HTR-8/SVneo (cell line): ENCODE measurements around the gene TNIK.
"Not testable (repeated sequence)": the region's sequence is repeated elsewhere in the genome, so short reads cannot be mapped to it uniquely, and the experiment has no call there.

ENCODE experiments used
- DNase-seq: peaks from one replicate; pipeline ENCODE4 v3.0.0; 2011; ENCODE audit warnings: low spot score, mixed read lengths; ENCODE audit not compliant: insufficient read length
- FAIRE-seq: peaks from 2 replicates; lab custom pipeline; 2011; peaks lifted over from hg19 to GRCh38; lab: Jason Lieb, UNC

The TNIK gene

DNA sequence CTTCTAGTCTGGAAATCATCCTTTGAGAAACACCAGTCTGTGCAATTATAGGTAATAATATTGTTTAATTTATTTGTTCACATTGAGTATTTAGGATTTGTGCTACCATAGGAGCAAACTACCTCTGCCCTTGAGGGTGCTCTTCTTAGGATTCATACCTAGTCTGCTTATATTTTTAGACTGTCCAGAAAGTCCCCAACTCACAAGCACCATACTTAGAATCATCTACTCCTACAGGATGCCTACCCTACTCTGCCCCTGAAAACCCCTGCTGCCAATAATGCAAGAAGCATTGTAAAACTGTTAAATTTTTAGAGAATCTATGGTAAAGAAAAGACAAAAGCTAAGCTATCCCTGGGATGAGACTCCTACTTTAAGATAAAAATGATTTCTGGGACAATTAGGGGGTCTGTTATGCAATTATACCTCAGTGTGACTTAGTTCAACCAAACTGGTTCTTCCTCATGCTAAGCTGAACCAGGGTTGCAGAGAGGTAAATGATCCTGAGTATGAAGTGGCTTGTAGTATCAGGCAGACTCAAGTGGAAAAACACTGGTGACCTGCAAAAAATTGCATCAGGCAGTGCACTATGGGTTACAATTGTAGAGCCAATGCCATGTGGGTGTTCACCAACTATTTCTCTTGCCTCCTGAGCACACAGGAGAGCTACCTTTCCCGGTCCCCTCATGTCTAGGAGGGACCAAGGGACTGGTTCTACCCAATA is 133.3 kb downstream of the TNIK start:
- no peak for FAIRE-seq
- no peak for DNase-seq

DNA sequence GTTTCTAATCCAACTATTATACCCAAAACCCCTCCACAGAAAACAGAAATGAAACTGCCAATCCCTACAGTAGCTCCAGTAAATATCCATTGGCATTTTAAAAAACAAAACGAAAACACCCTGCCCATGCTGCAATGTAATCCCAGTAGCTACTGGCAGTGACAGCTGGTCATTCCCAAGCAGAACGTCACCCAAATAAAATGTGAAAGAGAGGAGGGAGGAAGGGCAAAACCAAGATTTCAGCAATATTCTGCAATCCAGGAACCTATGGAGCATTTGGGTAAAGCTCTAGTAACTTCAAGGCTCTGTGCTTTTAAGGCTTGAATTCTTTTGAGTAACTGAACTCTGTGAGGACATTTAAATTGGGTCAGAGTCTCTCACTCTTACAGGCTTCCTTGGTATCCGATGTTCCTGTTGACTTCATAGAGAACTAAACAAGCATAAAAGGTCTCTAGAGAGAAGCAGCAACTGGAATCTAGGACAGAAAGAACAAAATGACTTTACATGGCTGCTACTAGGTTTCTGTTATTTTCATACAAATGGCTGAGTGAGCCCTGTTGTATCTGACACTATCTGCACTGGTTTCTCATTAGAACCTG is 136.2 kb downstream of the TNIK start:
- FAIRE-seq (no peak), DNase-seq (no peak)

DNA sequence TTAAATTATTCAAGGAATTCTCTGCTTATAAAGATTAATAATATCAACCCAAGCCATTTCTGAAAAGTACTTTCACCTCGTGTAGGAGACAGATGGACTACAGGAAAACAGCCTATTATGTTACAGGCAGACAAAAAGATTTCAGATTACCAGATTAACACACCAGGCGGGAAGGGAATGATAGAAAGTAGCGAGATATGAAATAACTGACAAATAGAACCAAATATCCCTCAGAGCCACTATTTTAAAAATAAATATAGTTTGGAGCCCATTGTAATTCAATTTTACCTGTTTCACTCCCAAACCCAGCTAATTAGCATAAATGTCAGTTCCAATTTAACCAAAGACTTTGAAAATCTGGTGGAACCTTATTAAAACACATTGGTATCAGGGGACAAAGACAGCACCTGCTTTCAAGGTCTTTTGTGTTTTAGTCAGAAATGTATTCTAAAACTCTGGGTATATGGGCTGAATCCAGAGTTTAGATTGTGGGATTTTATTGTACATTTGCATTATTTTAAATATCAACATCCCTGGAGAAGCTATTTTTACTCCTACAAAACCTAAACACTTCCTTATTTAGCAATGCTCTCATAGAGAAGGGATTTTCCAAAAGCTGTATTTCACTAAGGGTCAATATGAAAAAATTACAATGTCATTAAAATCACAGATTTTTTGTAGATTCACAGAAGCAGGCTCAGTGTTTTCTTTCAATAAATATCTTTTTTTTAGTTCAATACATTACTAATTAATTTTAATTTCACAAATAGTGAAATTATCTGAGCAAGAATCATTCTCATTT is 138.4 kb downstream of the TNIK start:
- FAIRE-seq, result no peak
- DNase-seq, result no peak

DNA sequence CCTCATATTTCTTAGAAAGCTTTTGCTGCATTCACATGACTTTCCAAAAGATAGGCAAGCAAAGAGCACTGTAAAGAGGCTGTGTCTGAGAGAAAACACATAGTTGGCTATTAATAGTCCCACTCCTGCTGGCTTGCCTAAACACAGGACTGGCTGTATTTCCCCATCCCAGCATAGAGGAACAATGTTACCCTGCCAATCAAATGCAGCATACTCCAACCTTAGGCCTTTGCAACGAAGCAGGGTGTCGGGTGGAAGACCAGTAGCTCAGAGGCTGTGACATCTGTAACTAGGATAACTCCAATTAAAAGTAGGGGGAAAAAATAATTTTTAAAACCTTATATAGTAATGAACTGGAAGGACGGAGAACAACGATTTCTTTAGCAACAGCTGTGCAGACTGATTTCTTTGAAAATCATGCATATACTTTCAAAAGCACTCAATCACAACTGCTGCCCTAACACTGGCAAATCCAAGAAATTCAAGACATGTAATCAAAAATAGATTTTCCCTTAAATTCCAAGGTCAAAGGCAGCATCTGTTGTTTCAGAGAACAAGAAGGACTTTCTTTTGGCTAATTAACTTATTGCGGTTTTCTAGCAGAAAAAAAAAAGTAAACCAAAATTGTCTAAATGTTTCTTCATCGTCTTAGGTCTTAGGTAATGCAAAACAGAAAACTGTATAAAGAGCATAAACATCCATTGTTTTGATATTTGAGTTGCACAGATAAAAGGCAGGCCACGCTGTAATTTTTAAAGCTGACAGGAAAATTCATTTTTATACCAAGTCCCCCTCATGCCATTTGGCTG is 139.3 kb downstream of the TNIK start:
- DNase-seq (no peak), FAIRE-seq (no peak)

DNA sequence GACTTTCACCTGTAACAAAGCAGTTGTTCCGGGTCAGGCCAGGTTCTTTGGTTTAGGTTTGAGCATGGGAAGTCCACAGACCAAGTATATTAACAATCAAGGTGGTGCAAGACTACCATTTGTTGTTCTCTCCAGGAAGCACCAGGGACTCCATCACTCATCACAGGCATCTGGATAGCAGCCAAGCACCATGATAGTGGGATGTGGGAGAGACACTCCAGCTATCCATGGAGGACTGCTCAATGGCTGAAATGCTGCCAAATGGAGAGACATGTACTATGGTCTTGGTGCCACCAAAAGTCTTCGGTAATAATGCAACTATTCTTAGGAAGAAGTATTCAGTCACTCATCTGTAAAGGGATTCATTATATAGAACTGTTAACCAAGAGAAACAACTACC is 143.0 kb downstream of the TNIK start:
- DNase-seq (no peak), FAIRE-seq (no peak)

DNA sequence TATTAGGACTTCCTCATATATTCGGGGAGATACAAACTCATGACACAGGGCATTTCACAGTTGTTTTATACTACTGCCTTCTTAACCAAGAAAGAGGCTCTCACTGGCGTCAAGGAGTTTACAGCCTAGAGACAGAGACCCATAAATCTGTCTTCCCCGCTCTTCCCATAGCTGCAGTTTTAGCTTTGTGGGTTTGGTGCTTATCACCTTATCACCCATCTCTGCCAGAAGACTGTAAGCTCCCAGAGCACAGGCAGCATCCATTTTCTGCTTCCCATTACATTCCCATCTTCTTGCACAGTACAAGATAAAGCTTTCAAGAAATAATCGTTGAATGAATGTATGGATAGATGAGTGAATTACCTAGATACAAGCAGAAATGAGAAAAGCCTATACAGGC is 144.3 kb downstream of the TNIK start:
- no peak for DNase-seq
- no peak for FAIRE-seq

DNA sequence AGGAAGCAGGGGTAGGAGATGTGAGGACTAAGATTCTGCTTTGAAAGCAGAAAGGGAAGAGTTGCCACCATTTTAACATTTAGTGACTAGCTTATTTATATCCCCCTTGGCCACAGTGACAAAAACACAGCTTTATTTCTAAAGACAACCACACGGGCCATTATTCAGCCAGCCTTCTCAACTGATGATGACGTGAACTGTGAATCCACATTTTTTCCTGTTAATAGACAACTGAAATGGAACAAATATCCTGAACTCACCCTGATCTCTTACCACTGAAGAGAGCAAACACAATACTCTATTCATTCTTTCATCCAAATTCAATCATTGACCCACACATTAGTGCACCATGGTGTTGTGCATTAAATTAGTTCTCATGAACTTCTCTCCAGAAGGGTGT is 145.1 kb downstream of the TNIK start:
- DNase-seq (no peak), FAIRE-seq (no peak)

DNA sequence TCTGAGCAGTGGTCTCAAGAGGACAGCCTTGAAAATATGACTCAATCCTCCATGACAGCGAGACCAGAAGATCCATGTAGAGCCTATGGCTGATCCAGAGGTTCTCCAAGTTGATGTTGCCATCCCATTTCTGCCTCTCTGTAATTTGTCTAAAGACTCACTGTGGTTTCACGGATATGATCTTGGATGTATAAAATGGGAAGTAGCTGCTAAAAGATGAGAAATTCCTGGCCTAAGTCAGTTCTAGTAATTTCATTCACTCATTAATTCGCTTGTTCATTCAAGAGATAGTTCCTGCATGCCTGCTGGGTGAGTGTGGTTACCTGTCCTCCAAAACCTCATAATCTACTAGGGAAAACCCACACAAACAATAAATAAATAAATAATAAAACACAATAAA is 145.9 kb downstream of the TNIK start:
- no peak for FAIRE-seq
- no peak for DNase-seq

DNA sequence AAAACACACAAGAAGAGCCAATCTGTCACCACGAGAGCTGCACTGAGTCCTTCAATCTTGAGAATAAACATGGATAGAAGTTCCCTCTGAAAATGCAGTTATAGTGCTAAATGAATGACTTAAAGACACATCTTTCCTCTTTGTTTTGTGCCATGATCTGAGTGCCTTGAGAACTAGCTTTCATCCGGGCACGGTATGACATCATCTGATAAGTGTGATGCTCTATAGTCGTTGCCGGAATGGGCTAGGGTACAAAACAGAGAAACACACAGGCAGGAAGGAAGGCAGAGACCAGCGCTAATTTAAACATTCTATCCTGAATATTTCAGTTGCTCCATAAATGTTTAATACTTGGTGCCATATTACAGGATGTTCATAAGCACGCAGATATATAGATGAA is 146.5 kb downstream of the TNIK start:
- FAIRE-seq, result no peak
- no peak for DNase-seq

DNA sequence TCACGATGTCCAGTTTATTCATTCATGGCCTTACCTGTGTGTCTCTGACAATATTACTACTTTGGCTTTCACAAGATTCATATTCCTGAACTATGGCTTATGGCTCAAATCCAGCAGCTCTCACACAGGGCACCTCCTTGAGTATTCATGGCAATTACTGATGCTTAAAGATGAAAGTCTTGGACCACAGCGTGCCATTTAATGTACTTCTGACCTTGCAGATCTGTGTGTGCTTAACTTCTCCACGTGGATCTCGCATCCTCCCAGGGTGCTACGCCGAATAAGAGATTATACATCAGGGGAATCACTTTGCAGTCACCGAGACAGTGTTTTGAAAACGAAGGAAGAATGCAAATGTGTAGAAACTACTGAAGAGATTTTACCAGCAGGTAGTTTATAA is 147.5 kb downstream of the TNIK start:
- DNase-seq (no peak), FAIRE-seq (no peak)

DNA sequence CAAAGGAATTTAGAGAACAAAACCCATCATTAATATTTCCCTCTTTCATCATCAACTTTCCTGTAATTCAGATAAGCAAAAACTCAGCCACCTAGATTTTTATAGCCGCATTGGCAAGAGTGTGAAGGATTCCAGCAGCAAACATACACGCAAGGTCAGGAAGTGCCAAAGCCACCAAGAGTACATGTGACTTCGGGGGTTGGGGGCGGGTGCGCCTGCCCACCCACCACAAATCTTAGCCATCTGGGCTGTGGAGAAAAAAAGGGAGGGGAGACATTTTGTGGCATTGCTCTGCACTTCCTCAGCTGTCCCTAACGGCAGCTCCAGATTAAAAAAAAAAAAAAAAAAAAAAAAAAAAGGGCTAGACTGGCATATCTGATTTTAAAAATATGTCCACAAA is 148.4 kb downstream of the TNIK start:
- FAIRE-seq (no peak), DNase-seq (no peak)

DNA sequence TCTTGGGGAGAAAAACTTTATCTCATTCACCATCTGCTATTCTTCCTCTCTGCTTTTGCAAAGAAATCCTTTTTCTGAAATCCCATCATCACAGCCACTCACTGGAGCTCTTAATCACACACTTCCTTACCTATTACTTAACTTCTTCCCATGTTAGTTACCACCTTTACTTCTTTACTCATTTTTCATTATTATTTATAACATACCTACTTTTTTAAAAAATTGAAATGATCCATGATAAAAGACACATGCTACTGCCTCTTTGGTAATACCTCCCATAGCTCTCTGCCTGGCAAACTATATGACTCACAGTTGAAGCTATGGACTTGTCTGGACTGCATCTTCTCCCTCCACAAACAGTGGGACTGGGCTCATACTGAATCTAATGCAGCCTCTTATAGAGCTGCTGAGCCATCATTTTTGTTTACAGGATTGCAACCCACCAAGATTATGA is 150.3 kb downstream of the TNIK start:
- DNase-seq (peak; percentile 35), FAIRE-seq (no peak)

DNA sequence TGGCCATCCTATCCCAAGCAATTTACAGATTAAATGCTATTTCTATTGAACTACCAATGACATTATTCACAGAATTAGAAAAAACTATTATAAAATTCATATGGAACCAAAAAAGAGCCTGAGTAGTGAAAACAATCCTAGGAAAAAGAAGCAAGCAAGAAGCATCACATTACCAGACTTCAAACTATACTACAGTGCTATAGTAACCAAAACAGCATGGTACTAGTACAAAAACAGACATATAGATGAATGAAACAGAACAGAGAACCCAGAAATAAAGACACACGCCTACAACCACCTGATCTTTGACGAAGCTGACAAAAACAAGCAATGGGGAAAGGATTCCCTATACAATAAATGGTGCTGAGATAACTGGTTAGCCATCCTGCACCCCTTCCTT is 152.2 kb downstream of the TNIK start:
- FAIRE-seq (no peak), DNase-seq (no peak)

DNA sequence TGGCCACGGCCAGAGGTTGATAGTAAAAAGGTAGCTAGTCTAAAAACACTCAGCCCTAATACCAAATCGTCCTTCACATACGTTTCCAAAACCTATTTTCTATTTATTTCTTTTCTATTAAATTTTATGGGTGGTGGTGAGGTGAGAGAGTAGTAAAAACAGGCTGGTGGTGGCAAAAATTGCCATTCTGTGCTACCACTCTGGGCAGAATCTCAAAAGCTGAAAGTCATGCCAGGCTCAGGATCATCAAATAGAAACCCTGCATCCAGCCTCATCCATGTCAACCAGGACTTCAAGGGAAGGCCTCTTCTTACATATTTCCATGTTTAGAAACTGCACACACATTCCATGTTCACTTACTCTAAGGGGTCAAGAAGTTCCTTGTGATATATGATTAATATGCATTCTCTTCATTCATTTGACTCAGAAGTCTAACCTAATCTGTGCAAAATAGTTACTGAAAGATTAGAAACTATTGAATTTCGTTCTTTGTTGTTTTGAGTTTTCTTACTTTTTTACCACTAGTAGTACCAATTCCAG is 153.1 kb downstream of the TNIK start:
- no peak for DNase-seq
- no peak for FAIRE-seq

DNA sequence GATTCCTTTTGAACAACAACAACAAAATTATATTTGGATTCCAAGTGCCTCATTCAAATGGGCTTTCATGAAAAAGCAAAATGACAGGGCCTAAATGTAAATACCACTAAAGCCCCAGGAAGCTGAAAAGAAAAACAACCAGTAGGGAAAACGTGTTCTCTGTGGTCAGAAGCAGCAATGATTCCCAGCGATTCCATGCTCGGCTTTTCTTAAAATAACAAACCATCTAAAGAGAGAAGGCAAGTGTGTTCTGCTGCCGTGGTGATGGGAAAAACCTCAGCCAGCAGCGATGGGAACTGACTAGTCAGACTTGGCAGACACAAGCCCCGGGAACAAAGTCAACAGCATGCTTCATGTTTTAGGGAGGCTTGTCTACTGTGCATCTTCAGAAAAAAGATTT is 153.6 kb downstream of the TNIK start:
- DNase-seq (no peak), FAIRE-seq (no peak)

DNA sequence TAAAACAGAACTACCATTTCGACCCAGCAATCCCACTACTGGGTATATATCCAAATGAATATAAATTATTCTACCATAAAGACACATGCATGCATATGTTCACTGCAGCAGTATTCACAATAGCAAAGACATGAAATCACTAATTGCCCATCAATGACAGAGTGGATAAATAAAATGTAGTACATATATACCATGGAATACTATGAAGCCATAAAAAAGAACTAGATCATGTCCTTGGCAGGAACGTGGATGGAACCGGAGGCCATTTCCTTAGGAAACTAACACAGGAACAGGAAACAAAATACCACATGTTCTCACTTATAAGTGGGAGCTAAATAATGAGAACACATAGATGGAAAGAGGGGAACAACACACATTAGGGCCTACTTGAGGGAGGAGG is 154.4 kb downstream of the TNIK start:
- DNase-seq, result not testable (repeated sequence)
- peak; percentile 23 for FAIRE-seq

DNA sequence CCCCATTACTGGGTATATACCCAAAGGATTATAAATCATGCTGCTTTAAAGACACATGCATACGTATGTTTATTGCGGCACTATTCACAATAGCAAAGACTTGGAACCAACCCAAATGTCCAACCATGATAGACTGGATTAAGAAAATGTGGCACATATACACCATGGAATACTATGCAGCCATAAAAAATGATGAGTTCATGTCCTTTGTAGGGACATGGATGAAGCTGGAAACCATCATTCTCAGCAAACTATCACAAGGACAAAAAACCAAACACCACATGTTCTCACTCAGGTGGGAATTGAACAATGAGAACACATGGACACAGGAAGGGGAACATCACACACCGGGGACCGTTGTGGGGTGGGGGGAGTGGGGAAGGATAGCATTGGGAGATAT is 155.7 kb downstream of the TNIK start:
- FAIRE-seq, DNase-seq: not testable (repeated sequence)

DNA sequence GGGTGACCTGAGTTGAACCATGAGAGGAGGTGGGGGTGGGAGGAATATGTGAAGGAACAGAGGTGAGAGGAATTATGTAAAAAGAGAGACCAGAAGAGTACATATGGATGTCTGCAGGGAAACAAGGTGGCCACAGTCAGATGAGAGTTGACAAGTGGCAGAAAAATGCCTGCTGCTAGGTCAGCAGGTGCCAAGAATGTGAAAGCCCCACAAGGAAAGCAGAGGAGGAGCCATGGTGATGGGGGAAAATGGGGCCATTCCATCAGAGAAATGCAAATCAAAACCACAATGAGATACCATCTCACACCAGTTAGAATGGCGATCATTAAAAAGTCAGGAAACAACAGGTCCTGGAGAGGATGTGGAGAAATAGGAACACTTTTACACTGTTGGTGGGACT is 156.2 kb downstream of the TNIK start:
- FAIRE-seq, DNase-seq: not testable (repeated sequence)

DNA sequence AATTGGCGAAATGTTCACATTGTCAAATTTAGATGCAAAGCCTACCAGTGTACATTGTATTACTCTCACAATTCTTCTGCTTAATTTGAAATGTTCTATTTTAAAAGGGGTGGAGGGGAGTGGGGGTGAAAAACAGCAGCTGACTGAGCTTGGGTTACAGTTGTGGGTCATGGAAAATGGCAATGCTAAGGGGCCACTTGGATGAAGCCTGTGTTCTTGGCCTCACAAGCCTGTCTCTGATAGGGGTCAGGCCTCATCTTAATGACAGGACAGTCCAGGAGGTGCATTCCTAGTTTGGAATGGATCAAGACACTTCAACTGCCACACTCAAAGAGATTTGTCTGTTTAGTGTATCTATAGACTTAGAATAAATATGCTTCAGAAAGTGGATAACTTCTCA is 158.2 kb downstream of the TNIK start:
- no peak for FAIRE-seq
- no peak for DNase-seq

DNA sequence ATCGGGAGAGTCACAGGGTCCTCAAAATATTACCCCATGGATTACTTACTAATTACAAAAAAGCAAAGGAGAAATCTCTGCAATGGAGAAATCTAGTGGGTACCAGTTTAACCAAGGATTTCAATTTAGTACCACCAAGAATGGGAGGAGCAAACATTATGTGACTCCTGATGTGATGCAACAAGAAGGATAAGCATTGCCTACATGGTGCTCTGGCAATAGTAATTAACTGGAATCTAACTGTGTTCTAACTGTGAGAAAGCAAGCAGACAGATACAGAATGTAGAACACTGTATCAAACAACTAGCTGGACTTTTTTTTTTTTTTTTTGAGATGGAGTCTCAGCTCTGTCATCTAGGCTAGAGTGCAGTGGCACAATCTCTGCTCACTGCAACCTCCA is 159.2 kb downstream of the TNIK start:
- DNase-seq, result no peak
- no peak for FAIRE-seq
